RWPE2 (cell line): ENCODE measurements around the gene COL28A1.

Experiments
- ATAC-seq: fragments of 200-7000 bp; cut with Tn5 transposase; 3 replicates; pipeline ENCODE4 v1.9.1; 2021; ENCODE audit warnings: low read depth
- DNase-seq: peaks from one replicate; pipeline ENCODE4 v3.0.0-alpha.2; 2020; ENCODE audit warnings: low spot score
- H3K27ac ChIP-seq: fragments of 450-650 bp; 2 replicates; pipeline ENCODE4 v1.5.1; 2017; ENCODE audit warnings: mild to moderate bottlenecking; ENCODE audit not compliant: poor library complexity, severe bottlenecking
- H3K27me3 ChIP-seq: fragments of 250-450 bp; sonication (Bioruptor Pico); 2 replicates; pipeline ENCODE4 v1.5.1; 2021; ENCODE audit warnings: mild to moderate bottlenecking, moderate library complexity; ENCODE audit not compliant: insufficient read depth, poor library complexity, severe bottlenecking
- H3K36me3 ChIP-seq: fragments of 250-450 bp; sonication (Bioruptor Pico); 2 replicates; pipeline ENCODE4 v1.5.1; 2020; ENCODE audit warnings: low read depth, mild to moderate bottlenecking, moderate library complexity
- H3K4me1 ChIP-seq: fragments of 250-450 bp; sonication (Bioruptor Pico); 2 replicates; pipeline ENCODE4 v1.5.1; 2021; ENCODE audit warnings: mild to moderate bottlenecking, moderate library complexity; ENCODE audit not compliant: insufficient read depth, poor library complexity, severe bottlenecking
- H3K4me3 ChIP-seq: fragments of 250-450 bp; sonication (Bioruptor Pico); 2 replicates; pipeline ENCODE4 v1.5.1; 2021; ENCODE audit warnings: mild to moderate bottlenecking, moderate library complexity; ENCODE audit not compliant: severe bottlenecking
- H3K9me3 ChIP-seq: fragments of 250-450 bp; sonication (Bioruptor Pico); 2 replicates; pipeline ENCODE4 v1.5.1; 2021; ENCODE audit warnings: mild to moderate bottlenecking, moderate library complexity; ENCODE audit not compliant: severe bottlenecking
- CTCF ChIP-seq: fragments of 450-650 bp; IDR thresholded peaks from one replicate; pipeline ENCODE4 v1.5.1; 2017; ENCODE audit warnings: mild to moderate bottlenecking, moderate library complexity; ENCODE audit not compliant: poor library complexity, severe bottlenecking

Gene COL28A1

GRCh38 chr7:7351832-7352231, 183.8 kb downstream of the COL28A1 start:
- Histone ChIP-seq H3K36me3 (no peaks in the 10 kb centered on the region), H3K4me1 (no peaks in the 10 kb centered on the region), H3K27me3 (no peaks in the 10 kb centered on the region), H3K9me3 (no peaks in the 10 kb centered on the region), H3K4me3 (no peak overlapping the region), H3K27ac (no peak overlapping the region)
- TF ChIP-seq CTCF: no peak
- DNase-seq (no peak), ATAC-seq (no peak)

DNA sequence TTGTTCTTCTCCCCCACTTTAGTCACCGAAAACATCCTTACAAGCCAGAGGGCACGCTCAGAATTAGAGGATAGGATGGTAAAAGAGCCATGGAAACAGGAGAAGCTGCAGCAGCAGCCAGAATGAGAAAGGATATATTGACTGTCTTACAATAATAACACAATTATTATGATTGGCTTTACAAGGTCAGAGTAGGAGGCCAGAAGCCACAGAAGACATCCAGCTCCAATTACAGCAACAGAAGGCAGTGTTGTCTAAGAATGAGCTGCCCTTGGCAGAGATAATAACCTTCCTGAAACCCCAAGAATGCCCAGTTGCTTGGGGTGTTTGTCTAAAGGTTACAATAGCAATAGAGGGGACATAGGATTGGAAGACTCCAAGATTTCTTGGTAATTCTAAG, 184.5 kb downstream of the COL28A1 start:
- no peak for TF ChIP-seq CTCF
- Histone ChIP-seq H3K36me3 (no peaks in the 10 kb centered on the region), H3K9me3 (no peaks in the 10 kb centered on the region), H3K27me3 (no peaks in the 10 kb centered on the region), H3K4me1 (no peaks in the 10 kb centered on the region), H3K4me3 (no peak overlapping the region), H3K27ac (no peak overlapping the region)
- ATAC-seq: no peak
- DNase-seq: no peak

DNA sequence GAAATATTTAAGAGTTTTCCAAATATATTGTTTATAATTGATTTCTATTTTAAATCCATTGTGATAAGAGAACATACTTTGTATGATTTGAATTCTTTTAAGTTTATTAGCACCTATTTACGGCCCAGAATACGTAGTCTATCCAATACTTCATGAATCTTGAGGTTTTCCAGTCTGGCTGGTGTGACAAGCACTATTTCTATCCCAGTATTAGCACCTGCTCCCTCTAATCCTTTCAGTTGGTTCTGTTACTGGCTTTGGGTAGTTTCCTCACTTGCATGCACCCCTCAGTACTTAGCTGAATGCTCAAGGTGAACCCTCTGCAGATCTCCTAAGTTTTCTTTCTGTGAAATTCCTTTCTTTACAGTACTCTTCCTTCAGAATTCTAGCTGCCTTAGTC, 186.5 kb downstream of the COL28A1 start:
- ATAC-seq: no peak
- Histone ChIP-seq H3K9me3 (no peaks in the 10 kb centered on the region), H3K27ac (no peak overlapping the region), H3K36me3 (no peaks in the 10 kb centered on the region), H3K4me3 (no peak overlapping the region), H3K27me3 (no peaks in the 10 kb centered on the region), H3K4me1 (no peaks in the 10 kb centered on the region)
- no peak for DNase-seq
- TF ChIP-seq CTCF: no peak

DNA sequence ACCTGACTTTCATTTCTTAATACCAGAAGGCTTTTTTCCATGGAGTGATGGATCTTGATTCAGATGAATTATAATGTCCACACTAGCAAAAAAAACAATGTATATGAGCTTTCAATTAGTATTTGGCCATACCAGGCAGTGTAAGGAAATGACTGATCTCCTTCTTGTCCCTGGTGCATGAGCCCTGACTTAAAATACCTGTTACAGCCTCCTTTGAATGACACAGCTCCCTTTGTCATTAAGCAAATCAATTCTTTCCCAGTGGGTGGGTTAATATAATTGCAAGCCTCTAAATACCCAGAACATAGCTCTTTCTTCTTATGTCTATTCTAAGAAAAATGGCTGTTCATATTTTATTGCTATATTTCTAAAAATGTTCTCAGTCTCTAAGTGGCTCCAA, 188.6 kb downstream of the COL28A1 start:
- H3K27ac ChIP-seq: no peak overlapping the region
- ATAC-seq: no peak

GRCh38 chr7:7344583-7344982, 191.1 kb downstream of the COL28A1 start:
- Histone ChIP-seq H3K27me3 (no peaks in the 10 kb centered on the region), H3K4me3 (no peak overlapping the region), H3K4me1 (no peaks in the 10 kb centered on the region), H3K9me3 (no peaks in the 10 kb centered on the region), H3K36me3 (no peaks in the 10 kb centered on the region), H3K27ac (no peak overlapping the region)
- TF ChIP-seq CTCF: no peak
- DNase-seq: no peak
- ATAC-seq: no peak

More for the DNA sequence above, 188.6 kb downstream of the COL28A1 start:
- Histone ChIP-seq H3K27me3 (no peaks in the 10 kb centered on the region), H3K4me3 (no peak overlapping the region), H3K36me3 (no peaks in the 10 kb centered on the region), H3K9me3 (no peaks in the 10 kb centered on the region), H3K4me1 (no peaks in the 10 kb centered on the region)
- TF ChIP-seq CTCF: no peak
- DNase-seq: no peak
